Adipocyte (in vitro differentiated cells): ENCODE measurements around the gene DNTT.

Source experiments
- DNase-seq: peaks from one replicate; pipeline ENCODE4 v3.0.0-alpha.2; 2015; ENCODE audit warnings: low read depth
- H3K27me3 ChIP-seq: replicated peaks from 2 replicates; pipeline ENCODE4 v1.7.0; 2013; ENCODE audit warnings: mild to moderate bottlenecking, low read length, moderate library complexity; ENCODE audit not compliant: control insufficient read depth, insufficient read depth
- H3K36me3 ChIP-seq: 2 replicates; pipeline ENCODE4 v1.7.0; 2013; ENCODE audit warnings: low read length, mild to moderate bottlenecking, moderate library complexity; ENCODE audit not compliant: control insufficient read depth, insufficient read depth, severe bottlenecking
- H3K4me1 ChIP-seq: 2 replicates; pipeline ENCODE4 v1.7.0; 2013; ENCODE audit warnings: mild to moderate bottlenecking, low read length, moderate library complexity; ENCODE audit not compliant: control insufficient read depth, insufficient read depth
- H3K4me3 ChIP-seq: 2 replicates; pipeline ENCODE4 v1.7.0; 2013; ENCODE audit warnings: mild to moderate bottlenecking, low read length, moderate library complexity
- H3K9ac ChIP-seq: 2 replicates; pipeline ENCODE4 v1.7.0; 2013; ENCODE audit warnings: mild to moderate bottlenecking, low read length, moderate library complexity
- H3K9me3 ChIP-seq: 2 replicates; pipeline ENCODE4 v1.7.0; 2013; ENCODE audit warnings: mild to moderate bottlenecking, low read length, moderate library complexity; ENCODE audit not compliant: control insufficient read depth

DNTT gene

GRCh38 chr10:96334616-96335526 is 30.6 kb downstream of the DNTT start:
- Histone ChIP-seq H3K9me3 (peaks cover 3% of the 10 kb centered on the region), H3K9ac (no peak overlapping the region), H3K4me3 (no peak overlapping the region), H3K27me3 (peaks cover 55% of the 10 kb centered on the region), H3K36me3 (no peaks in the 10 kb centered on the region), H3K4me1 (no peaks in the 10 kb centered on the region)
- DNase-seq: peak; percentile 81

GRCh38 chr10:96337106-96337505 is 32.9 kb downstream of the DNTT start:
- peaks cover 44% of the 10 kb centered on the region for H3K27me3 ChIP-seq
- H3K4me3 ChIP-seq: no peak overlapping the region
- no peak for DNase-seq
- H3K9me3 ChIP-seq: no peaks in the 10 kb centered on the region
- no peak overlapping the region for H3K9ac ChIP-seq
- H3K36me3 ChIP-seq: no peaks in the 10 kb centered on the region
- H3K4me1 ChIP-seq: no peaks in the 10 kb centered on the region

GRCh38 chr10:96338279-96338925 is 34.2 kb downstream of the DNTT start:
- Histone ChIP-seq H3K36me3 (no peaks in the 10 kb centered on the region), H3K9ac (no peak overlapping the region), H3K27me3 (peaks cover 32% of the 10 kb centered on the region), H3K4me3 (no peak overlapping the region), H3K4me1 (no peaks in the 10 kb centered on the region), H3K9me3 (no peaks in the 10 kb centered on the region)
- DNase-seq: no peak

GRCh38 chr10:96339383-96339782 is 35.1 kb downstream of the DNTT start:
- Histone ChIP-seq H3K9ac (no peak overlapping the region), H3K36me3 (no peaks in the 10 kb centered on the region), H3K4me1 (no peaks in the 10 kb centered on the region), H3K9me3 (no peaks in the 10 kb centered on the region), H3K27me3 (peaks cover 28% of the 10 kb centered on the region), H3K4me3 (no peak overlapping the region)
- DNase-seq: no peak

GRCh38 chr10:96339956-96340904 is 36.0 kb downstream of the DNTT start:
- Histone ChIP-seq H3K4me3 (no peak overlapping the region), H3K4me1 (no peaks in the 10 kb centered on the region), H3K36me3 (no peaks in the 10 kb centered on the region), H3K9ac (no peak overlapping the region), H3K27me3 (peaks cover 33% of the 10 kb centered on the region), H3K9me3 (peaks cover 4% of the 10 kb centered on the region)
- DNase-seq: peak; percentile 85

GRCh38 chr10:96341219-96342182 is 37.3 kb downstream of the DNTT start:
- no peaks in the 10 kb centered on the region for H3K4me1 ChIP-seq
- H3K4me3 ChIP-seq: no peak overlapping the region

GRCh38 chr10:96342402-96342801 is 38.2 kb downstream of the DNTT start:
- no peak for DNase-seq
- H3K9ac ChIP-seq: no peak overlapping the region
- no peaks in the 10 kb centered on the region for H3K4me1 ChIP-seq
- no peak overlapping the region for H3K4me3 ChIP-seq
- H3K9me3 ChIP-seq: peaks cover 20% of the 10 kb centered on the region
- no peaks in the 10 kb centered on the region for H3K36me3 ChIP-seq
- H3K27me3 ChIP-seq: peaks cover 22% of the 10 kb centered on the region

More at GRCh38 chr10:96341219-96342182, 37.3 kb downstream of the DNTT start:
- H3K9ac ChIP-seq: no peak overlapping the region
- DNase-seq: no peak
- H3K9me3 ChIP-seq: peaks cover 17% of the 10 kb centered on the region
- no peaks in the 10 kb centered on the region for H3K36me3 ChIP-seq
- peaks cover 28% of the 10 kb centered on the region for H3K27me3 ChIP-seq

GRCh38 chr10:96344178-96344577 is 39.9 kb downstream of the DNTT start:
- peaks cover 20% of the 10 kb centered on the region for H3K9me3 ChIP-seq
- no peaks in the 10 kb centered on the region for H3K36me3 ChIP-seq
- H3K4me3 ChIP-seq: no peak overlapping the region
- H3K9ac ChIP-seq: no peak overlapping the region
- no peak for DNase-seq
- H3K4me1 ChIP-seq: no peaks in the 10 kb centered on the region
- H3K27me3 ChIP-seq: peaks cover 10% of the 10 kb centered on the region

- Histone ChIP-seq H3K9ac (no peak overlapping the region), H3K36me3 (no peaks in the 10 kb centered on the region), H3K4me1 (no peaks in the 10 kb centered on the region), H3K9me3 (peaks cover 20% of the 10 kb centered on the region), H3K27me3 (peaks cover 10% of the 10 kb centered on the region), H3K4me3 (no peak overlapping the region)
- DNase-seq: no peak
These were observed 41.0 kb downstream of the DNTT start for GRCh38 chr10:96345222-96345621.

GRCh38 chr10:96346295-96346694 is 42.1 kb downstream of the DNTT start:
- H3K27me3 ChIP-seq: peaks cover 10% of the 10 kb centered on the region
- H3K4me3 ChIP-seq: no peak overlapping the region
- peaks cover 20% of the 10 kb centered on the region for H3K9me3 ChIP-seq
- no peaks in the 10 kb centered on the region for H3K36me3 ChIP-seq
- H3K9ac ChIP-seq: no peak overlapping the region
- no peaks in the 10 kb centered on the region for H3K4me1 ChIP-seq
- DNase-seq: no peak
